Activated T-helper 9 cell treated with anti-CD3 and anti-CD28 coated beads, Interleukin-2, amount 50 U/mL, for 16 hours (primary cell): ENCODE results near the gene AACS.
"Not testable (repeated sequence)": the region's sequence is repeated elsewhere in the genome, so short reads cannot be mapped to it uniquely, and the experiment has no call there.

ENCODE experiments used
- DNase-seq: peaks from one replicate; pipeline ENCODE4 v3.0.0-alpha.2; 2020; ENCODE audit warnings: low read depth

AACS gene

GRCh38 chr12:125065021-125065918 is at the start of gene AACS:
Gene AACS, plus strand, starts transcription at chr12:125065435. Its CDS starts 150 bp downstream, at chr12:125065585.
- DNase-seq: peak; percentile 68

GRCh38 chr12:125015680-125016310 is 49.4 kb upstream of the AACS start:
- no peak for DNase-seq

DNA sequence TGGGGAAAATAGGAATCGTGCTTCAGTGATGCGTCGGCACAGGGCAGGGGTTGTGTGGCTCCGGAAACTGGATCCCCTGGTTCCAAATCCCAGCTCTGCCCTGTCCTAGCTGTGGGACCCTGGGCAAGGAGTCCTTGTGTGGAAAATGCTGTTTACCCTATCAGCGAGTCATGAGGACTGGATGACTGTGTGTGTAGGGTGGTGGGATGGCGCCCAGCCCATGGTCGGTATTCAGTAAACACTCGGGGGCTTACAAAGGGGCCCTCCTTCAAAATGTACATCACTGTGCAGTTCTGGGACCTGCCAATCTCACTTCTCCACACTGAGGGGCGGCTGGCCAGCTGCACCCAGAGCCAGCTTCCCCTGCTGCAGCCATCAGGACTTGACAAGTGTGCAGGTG is 47.4 kb upstream of the AACS start:
- no peak for DNase-seq

DNA sequence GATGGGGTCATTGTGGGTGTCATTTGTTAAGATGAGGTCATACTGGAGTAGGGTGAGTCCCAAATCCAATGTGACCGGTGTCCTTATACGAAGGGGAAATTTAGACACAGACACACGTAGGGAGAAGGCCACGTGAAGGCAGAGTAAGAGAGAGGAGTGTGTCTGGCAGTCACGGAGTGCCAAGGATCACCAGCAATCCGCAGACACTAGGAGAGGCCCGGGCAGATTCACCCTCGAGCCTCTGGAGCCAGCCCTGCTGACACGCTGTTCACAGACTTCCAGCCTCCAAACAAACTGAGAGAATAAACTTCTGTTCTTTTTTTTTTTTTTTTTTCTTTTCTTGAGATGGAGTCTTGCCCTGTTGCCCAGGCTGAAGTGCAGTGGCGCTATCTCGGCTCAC is 46.9 kb upstream of the AACS start:
- DNase-seq: no peak

GRCh38 chr12:125021096-125021495 is 44.1 kb upstream of the AACS start:
- no peak for DNase-seq

GRCh38 chr12:125021771-125022170 is 43.5 kb upstream of the AACS start:
- DNase-seq: no peak

GRCh38 chr12:125023065-125023464 is 42.2 kb upstream of the AACS start:
- no peak for DNase-seq

- no peak for DNase-seq
Measured at GRCh38 chr12:125024949-125025563, 40.2 kb upstream of the AACS start.

- DNase-seq: no peak
Measured at GRCh38 chr12:125025606-125026235, 39.5 kb upstream of the AACS start.

- DNase-seq: no peak
Measured at GRCh38 chr12:125028106-125028505, 37.1 kb upstream of the AACS start.

GRCh38 chr12:125029761-125030358 is 35.4 kb upstream of the AACS start:
- DNase-seq: no peak

DNA sequence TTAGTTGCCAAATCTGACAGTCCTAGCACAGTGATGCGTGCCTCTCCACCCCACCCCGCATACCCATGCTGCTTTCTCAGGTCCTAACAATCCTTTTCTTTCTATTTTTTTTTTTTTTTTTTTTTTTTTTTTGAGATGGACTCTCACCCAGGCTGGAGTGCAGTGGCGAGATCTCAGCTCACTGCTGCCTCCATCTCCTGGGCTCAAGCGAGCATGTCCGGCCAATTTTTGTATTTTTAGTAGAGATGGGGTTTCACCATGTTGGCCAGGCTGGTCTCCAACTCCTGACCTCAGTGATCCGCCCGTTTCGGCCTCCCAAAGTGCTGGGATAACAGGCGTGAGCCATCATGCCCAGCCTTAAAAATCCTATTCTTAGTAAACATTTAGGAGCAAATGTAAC is 33.8 kb upstream of the AACS start:
- not testable (repeated sequence) for DNase-seq

- no peak for DNase-seq
Measured at GRCh38 chr12:125032466-125033152, 32.6 kb upstream of the AACS start.

DNA sequence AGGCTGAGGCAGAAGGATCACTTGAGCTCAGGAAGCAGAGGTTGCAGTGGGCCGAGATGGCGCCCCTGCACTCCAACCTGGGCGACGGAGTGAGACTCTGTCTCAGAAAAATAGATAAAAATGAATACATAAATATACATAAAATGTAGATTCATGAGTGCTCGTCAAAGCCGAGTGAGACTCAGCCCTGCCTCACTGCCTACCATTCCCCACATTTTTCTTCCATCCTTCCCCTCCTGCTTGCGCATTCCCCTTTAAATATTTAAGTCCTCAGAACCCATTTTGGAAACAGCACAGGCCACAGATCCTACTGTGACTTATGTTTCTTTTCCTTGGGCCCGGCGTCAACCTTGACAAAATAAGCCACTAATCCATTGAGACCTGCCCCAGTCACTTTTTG is 31.9 kb upstream of the AACS start:
- DNase-seq: no peak

DNA sequence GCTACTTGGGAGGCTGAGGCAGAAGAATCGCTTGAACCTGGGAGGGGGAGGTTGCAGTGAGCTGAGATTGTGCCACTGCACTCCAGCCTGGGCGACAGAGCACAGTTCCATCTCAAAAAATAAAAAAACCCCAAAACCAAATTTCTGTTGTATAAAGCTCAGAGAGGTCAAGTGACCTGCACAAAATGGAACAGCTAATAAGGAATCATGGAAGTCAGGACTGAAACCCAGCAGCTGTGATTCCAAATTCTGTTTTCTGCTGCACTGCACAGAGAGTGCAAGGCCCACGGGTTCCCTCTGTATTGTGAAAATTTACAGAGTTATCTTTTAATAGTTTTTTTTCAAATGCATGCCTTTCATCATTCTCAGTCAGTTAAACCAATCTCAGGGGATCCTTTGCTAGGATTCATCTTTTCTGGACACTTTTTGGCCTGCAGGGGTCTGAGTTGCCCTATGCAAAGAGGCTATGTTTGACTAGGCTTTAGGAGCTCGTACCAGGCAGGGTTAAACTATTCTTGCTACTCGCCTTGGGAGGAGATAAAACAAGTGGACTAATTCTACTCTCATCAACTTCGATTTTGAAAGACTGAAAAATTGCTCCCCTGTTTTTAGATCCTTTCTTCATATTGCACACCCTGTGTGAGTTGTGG is 26.1 kb upstream of the AACS start:
- DNase-seq: no peak

- no peak for DNase-seq
Measured at GRCh38 chr12:125049093-125049458, 16.2 kb upstream of the AACS start.

GRCh38 chr12:125050446-125050845 is 14.8 kb upstream of the AACS start:
- no peak for DNase-seq

GRCh38 chr12:125050868-125051267 is 14.4 kb upstream of the AACS start:
- no peak for DNase-seq

GRCh38 chr12:125053821-125054220 is 11.4 kb upstream of the AACS start:
- DNase-seq: no peak

GRCh38 chr12:125055591-125055990 is 9.6 kb upstream of the AACS start:
- DNase-seq: no peak

DNA sequence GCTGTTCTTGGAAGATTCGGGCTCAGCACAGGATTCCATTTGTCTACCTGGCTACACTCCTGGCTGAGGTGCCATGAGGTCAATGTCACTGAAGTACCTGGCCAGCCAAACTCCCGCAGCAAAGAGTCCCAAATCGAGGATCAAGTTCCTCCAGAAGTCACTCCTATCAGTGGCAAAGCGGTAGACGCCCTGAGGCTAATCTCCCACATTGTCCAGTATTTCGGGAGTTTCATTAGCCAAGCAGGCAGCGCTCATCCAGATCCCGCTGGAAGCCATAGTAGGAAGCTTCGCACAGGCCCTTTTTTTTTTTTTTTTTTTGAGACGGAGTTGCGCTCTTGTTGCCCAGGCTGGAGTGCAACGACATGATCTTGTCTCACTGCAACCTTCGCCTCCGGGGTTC is 8.9 kb upstream of the AACS start:
- no peak for DNase-seq
